NCI-H2081 (cell line): ENCODE results near the gene MTAP.

Source experiments
- DNase-seq, 2 experiments: peaks; one replicate each; lab custom pipeline; 2025; lab: John Stamatoyannopoulos, UW

The MTAP gene

DNA sequence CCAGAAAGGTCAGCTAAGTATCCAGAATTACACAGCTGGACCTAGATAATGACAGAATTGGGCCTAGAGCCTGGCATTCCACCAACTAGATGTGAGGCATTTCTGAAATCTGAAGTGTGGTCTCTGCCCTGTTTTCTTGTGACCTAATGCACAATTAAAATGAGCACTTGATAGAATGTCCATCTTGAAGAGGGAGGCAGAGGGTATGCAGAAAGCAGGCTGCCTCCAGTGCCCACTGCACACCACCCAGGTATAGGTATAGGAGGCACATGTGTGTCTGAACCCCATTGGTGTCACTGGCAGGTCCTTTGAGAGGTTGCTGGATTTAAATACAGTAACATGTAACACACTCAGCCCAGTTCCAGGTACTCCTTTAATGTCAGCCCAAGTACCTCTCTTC, 2.4 kb downstream of the MTAP start:
- DNase-seq, result no peak

GRCh38 chr9:21806644-21807043, 4.2 kb downstream of the MTAP start:
- DNase-seq, result peak in 1 of 2 experiments; percentile 46

- no peak for DNase-seq
Observed at GRCh38 chr9:21810388-21810787, 8.0 kb downstream of the MTAP start.

- DNase-seq, result no peak
Observed at GRCh38 chr9:21810881-21811280, 8.4 kb downstream of the MTAP start.

GRCh38 chr9:21811914-21812313, 9.5 kb downstream of the MTAP start:
- no peak for DNase-seq

DNA sequence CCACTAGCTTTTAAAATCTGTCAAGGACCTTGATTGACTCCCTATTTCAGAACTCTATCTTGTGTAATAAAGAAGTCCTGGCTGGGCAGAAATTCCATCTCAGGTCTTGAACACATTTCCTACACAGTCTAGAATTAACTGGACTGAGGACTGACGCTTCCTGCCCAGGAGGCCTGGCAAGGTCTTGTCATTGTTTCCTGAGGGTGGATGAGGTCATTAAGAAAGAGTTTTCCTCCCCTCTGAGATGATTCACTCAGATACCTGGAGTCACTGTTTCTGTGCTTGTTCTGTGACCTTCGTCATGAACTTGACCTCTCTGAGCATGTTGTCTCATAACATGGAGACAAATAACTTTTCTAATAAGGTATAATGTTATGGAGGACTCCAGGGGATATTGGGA, 10.0 kb downstream of the MTAP start:
- no peak for DNase-seq

GRCh38 chr9:21812946-21813568, 10.6 kb downstream of the MTAP start:
- DNase-seq, result peak; percentile 69 to 71

- DNase-seq, result peak; percentile 69 to 78
Observed at GRCh38 chr9:21813575-21814473, 11.4 kb downstream of the MTAP start.

GRCh38 chr9:21815643-21816042, 13.2 kb downstream of the MTAP start:
- no peak for DNase-seq

DNA sequence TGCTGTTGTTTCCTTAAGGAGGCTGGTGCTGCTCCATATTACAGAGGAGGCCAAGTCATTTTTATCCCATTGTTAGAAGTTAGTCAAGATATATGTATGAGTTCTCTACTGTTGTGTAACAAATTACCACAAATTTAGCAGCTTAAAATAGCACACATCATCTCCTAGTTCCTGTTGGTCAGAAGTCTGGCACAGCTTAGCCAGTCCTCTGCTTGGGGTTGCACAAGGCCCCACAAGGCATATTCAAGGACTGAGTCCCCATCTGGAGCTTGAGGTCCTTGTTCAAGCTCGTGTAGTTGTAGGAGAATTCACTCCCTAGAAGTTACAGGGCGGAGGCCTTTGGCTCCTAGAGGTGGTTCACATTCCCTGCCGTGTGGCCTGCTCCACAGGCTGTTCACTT, 14.7 kb downstream of the MTAP start:
- DNase-seq, result no peak

GRCh38 chr9:21825637-21826036, 23.2 kb downstream of the MTAP start:
- no peak for DNase-seq

- DNase-seq, result no peak
Observed at GRCh38 chr9:21828853-21829410, 26.5 kb downstream of the MTAP start.

DNA sequence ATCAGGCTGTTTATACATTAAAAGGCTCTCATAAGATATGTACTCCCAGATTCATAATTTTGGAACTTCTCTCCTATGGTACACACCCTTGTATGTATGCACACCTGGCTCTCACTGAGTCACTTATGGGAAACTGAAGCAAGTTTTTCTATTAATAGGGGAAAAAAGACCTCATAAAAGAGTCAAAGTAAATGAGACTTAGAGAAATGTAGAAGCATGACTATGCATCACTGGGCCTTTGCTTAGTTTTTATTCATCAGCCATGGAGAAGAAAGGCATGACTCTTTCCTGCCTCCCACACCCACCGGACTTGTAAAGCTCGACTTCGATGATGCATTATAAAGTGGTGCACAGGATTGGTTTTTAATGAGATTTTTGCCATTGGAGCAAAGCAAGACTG, 28.2 kb downstream of the MTAP start:
- DNase-seq, result no peak

DNA sequence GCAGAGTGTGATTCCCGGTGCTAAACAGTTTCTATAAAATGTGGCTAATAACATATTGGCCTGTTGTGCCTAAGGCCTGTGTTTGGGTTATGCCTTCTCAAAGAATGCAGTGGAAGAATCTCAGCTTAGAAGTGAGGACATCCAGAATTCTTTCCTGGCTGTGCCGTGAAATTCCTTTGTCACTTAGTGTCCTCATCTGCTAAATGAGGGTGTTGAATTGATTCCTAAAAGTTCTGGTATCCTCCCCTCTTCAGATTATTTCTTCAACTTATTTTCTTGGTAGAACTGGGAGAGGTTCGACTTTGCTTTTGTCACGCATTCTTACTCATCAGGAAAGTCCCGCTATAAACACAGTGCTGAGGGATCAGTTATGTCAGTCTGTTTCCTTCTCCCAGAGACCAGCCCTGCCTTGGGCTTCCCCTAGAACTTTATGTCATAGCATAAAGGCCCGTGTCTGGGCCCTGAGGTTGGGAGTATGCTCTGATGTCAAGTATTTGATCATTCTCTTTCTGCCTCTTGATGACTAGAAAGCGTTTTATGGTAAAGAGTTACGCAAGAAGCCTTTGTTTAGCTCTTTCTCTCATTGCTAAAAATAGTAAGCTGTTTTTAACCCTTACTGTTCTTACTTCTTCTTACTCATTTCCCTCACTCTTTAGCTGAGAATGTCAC, 29.5 kb downstream of the MTAP start:
- no peak for DNase-seq

DNA sequence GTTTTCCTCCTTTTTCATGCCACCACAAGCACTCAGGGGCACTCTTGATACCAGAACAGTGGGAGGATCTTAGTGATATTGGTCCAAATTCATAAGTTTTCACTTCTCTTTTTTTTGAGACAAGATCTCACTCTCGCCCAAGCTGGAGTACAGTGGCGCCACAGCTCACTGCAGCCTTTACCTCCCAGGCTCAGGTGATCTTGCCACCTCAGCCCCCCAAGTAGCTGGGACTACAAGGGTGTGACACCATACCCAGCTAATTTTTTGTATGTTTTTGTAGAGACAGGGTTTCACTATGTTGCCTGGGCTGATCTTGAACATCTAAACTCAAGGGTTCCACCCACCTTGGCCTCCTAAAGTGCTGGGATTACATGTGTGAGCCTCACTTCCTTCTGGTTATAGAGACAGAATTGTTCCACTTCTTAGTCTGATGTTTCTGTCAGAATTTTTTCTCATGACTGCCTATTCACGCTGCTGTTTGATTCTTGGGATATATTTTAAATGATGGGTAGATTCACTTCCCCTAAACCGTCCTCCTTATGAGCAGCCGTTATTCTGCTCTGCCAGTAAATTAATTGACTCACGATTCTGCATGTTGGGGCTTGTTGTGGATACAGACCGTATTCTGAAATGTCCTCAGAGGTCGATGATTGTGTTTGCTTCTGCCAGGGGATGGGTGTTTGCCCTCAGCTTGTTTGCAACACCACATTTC, 30.8 kb downstream of the MTAP start:
- DNase-seq, result no peak

DNA sequence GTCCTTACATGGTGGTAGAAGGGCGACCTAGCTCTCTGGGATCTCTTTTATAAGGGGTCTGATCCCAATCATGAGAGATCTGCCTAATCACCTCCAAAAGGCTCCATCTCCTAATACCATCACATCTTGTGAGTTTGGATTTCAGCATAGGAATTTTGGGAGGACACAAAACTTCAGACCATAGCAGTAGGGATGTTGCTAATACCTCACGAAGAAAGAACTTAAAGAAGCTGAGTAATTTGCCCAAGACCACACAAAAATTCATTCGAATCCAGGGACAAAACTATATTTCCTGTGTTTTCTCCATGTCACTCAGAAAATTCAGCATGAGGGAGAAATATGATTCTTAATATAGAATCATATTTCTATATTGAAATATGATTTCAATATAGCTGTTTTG, 32.7 kb downstream of the MTAP start:
- no peak for DNase-seq

DNA sequence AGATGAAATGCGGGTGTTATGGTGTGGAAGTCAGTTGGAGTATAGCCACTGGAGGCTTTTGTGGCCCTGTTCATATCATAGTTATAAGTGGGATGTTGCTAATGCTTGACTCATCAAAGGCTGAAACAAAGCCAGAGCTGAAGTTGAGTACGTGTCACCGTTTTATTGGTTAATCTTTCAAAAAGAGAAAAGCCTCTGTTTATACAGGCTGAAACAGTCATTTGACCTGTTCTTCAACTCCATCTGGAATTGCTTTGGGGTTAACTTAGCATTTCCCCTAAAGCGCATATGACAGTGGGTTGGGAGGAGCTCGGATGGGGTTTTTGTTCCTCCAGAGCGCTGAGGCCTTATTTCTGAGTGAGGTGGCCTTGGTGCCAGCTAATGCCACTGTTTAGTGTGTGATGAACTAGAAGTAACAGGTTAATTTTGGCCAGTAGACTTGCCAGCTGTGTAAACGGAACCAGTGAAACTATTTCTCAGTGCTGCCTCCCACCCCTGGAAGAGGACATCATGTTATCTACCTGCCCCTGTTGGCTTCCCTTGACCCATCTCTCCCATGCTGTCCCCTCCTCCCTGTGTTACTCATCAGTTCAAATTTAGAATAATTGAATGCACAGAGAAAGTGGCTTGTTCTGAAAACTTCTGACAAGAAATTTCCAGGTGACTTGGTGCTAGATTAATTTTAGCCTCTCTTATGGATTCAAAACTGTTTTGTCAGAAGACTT, 34.2 kb downstream of the MTAP start:
- DNase-seq, result peak in 1 of 2 experiments; percentile 31

DNA sequence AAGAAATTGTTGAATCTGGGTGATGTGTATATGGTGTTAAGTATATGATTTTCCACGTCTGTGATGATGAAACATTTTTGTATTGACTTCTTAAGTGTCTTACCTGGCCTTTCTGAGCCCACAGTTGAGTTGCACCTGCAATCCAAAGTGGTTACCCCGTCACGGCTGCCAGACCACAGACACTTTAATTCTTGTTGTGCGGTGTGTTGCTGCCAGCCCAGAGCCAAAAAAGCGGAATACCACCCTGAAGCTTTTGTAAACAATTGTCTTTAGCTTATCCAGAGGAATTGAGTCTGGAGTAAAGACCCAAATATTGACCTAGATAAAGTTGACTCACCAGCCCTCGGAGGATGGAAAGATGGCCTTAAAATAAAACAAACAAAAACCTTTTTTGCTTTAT, 35.1 kb downstream of the MTAP start:
- DNase-seq, result no peak

GRCh38 chr9:21840647-21841046, 38.2 kb downstream of the MTAP start:
- no peak for DNase-seq

GRCh38 chr9:21841133-21841532, 38.7 kb downstream of the MTAP start:
- DNase-seq, result no peak

- no peak for DNase-seq
Observed at GRCh38 chr9:21848615-21849014, 46.2 kb downstream of the MTAP start.
